ENCODE data around the gene ZNF366.

ZNF366 gene

GRCh38 chr5:72417333-72418062 lies 89.7 kb downstream of the ZNF366 start:
- no peak for ATAC-seq
- TF ChIP-seq, protein P1, sequence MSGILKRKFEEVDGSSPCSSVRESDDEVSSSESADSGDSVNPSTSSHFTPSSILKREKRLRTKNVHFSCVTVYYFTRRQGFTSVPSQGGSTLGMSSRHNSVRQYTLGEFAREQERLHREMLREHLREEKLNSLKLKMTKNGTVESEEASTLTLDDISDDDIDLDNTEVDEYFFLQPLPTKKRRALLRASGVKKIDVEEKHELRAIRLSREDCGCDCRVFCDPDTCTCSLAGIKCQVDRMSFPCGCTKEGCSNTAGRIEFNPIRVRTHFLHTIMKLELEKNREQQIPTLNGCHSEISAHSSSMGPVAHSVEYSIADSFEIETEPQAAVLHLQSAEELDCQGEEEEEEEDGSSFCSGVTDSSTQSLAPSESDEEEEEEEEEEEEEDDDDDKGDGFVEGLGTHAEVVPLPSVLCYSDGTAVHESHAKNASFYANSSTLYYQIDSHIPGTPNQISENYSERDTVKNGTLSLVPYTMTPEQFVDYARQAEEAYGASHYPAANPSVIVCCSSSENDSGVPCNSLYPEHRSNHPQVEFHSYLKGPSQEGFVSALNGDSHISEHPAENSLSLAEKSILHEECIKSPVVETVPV (CRISPR knock-in tag; IDR thresholded peaks at IDR 0.05): no peak
- no peak for TF ChIP-seq PPARA (CRISPR knock-in tag; IDR thresholded peaks at IDR 0.05; ENCODE audit: borderline replicate concordance)
- TF ChIP-seq ZNF8 (CRISPR knock-in tag; IDR thresholded peaks at IDR 0.05): no peak
- no peak for TF ChIP-seq TCF4 (CRISPR knock-in tag; IDR thresholded peaks at IDR 0.05; ENCODE audit: borderline replicate concordance)
- TF ChIP-seq, protein P2, sequence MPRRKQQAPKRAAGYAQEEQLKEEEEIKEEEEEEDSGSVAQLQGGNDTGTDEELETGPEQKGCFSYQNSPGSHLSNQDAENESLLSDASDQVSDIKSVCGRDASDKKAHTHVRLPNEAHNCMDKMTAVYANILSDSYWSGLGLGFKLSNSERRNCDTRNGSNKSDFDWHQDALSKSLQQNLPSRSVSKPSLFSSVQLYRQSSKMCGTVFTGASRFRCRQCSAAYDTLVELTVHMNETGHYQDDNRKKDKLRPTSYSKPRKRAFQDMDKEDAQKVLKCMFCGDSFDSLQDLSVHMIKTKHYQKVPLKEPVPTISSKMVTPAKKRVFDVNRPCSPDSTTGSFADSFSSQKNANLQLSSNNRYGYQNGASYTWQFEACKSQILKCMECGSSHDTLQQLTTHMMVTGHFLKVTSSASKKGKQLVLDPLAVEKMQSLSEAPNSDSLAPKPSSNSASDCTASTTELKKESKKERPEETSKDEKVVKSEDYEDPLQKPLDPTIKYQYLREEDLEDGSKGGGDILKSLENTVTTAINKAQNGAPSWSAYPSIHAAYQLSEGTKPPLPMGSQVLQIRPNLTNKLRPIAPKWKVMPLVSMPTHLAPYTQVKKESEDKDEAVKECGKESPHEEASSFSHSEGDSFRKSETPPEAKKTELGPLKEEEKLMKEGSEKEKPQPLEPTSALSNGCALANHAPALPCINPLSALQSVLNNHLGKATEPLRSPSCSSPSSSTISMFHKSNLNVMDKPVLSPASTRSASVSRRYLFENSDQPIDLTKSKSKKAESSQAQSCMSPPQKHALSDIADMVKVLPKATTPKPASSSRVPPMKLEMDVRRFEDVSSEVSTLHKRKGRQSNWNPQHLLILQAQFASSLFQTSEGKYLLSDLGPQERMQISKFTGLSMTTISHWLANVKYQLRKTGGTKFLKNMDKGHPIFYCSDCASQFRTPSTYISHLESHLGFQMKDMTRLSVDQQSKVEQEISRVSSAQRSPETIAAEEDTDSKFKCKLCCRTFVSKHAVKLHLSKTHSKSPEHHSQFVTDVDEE (CRISPR knock-in tag; IDR thresholded peaks at IDR 0.05): no peak
- no peak for TF ChIP-seq SNAI2 (CRISPR knock-in tag; IDR thresholded peaks at IDR 0.05)

- ATAC-seq: no peak
- TF ChIP-seq ARNTL (CRISPR knock-in tag; IDR thresholded peaks at IDR 0.05; ENCODE audit: borderline replicate concordance, low read depth) (no peak), RARB (CRISPR knock-in tag; IDR thresholded peaks at IDR 0.05) (no peak), CSDC2 (CRISPR knock-in tag; IDR thresholded peaks at IDR 0.05) (no peak), PATZ1 (CRISPR knock-in tag; IDR thresholded peaks at IDR 0.05; ENCODE audit: borderline replicate concordance) (no peak), ZNF8 (CRISPR knock-in tag; IDR thresholded peaks at IDR 0.05) (no peak), GLIS3 (CRISPR knock-in tag; IDR thresholded peaks at IDR 0.05) (no peak), PPARA (CRISPR knock-in tag; IDR thresholded peaks at IDR 0.05; ENCODE audit: borderline replicate concordance) (no peak), ESRRG (CRISPR knock-in tag; IDR thresholded peaks at IDR 0.05) (no peak), SNAI2 (CRISPR knock-in tag; IDR thresholded peaks at IDR 0.05) (no peak), OSR1 (CRISPR knock-in tag; IDR thresholded peaks at IDR 0.05) (no peak), POU6F1 (CRISPR knock-in tag; IDR thresholded peaks at IDR 0.05; ENCODE audit: borderline replicate concordance, low read depth) (no peak), BACH2 (CRISPR knock-in tag; IDR thresholded peaks at IDR 0.05; ENCODE audit: borderline replicate concordance) (no peak), ISL1 (CRISPR knock-in tag; IDR thresholded peaks at IDR 0.05) (no peak)
- TF ChIP-seq, protein P2 (CRISPR knock-in tag; IDR thresholded peaks at IDR 0.05): no peak
These were observed 91.4 kb downstream of the ZNF366 start for GRCh38 chr5:72415616-72416325.

Data from SK-N-SH treated with all-trans-retinoic acid at 6 μM for 48 hours (cell line).